Mucosa of gallbladder (tissue), 1 donor: ENCODE results near the gene PRMT9. TPM values are rescaled to one million over a fixed set of nuclear protein-coding genes. Genes with fewer than 3 reads are reported as not detected.

Experiments
- DNase-seq: peaks from one replicate; pipeline ENCODE4 v3.0.0-alpha.2; 2020; ENCODE audit warnings: low spot score
- total RNA-seq: library from RNA; stranded (reverse); gene quantifications from one replicate; pipeline ENCODE4 v1.2.1, GENCODE V29; 2021
- donor health status: DM: no; HTN: no; CAD: no.

PRMT9 gene
- total RNA-seq, 1 donor from 2014 or later, result 7.8 TPM

DNA sequence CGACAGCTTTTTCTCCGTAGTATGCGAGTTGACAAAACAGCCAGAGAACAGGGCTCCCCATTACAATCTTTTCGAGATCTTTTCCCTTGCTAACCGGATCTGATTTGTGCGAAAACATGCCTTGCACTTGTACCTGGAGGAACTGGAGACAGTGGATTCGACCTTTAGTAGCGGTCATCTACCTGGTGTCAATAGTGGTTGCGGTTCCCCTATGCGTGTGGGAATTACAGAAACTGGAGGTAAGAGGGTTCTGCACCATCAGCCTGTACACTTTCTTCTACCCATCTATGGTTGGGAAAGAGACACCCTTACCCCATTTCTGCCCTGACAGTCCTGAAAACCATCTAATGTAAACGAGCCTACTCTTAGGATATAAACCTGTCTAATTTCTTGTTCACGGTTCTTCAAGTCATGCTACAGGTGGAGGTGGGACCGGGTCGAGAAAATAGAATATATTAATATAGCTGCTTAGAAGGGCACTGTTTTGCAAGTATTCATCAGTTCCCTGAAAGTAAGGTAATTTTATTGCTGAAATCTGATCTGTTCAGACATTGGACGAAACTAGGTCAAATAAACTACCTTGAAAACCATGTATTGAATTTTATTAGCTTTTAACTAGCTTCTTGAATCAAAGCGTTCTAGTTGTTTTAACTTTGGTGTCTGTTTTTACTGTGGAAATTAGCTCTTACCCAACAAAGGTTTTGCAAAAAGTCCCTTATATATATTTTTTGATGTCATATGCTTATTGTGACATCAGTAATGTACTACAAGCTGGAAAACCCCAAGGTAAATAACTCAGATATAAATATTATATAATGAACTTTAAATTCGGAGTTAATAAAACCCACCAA is 65.9 kb downstream of the PRMT9 start:
- no peak for DNase-seq

DNA sequence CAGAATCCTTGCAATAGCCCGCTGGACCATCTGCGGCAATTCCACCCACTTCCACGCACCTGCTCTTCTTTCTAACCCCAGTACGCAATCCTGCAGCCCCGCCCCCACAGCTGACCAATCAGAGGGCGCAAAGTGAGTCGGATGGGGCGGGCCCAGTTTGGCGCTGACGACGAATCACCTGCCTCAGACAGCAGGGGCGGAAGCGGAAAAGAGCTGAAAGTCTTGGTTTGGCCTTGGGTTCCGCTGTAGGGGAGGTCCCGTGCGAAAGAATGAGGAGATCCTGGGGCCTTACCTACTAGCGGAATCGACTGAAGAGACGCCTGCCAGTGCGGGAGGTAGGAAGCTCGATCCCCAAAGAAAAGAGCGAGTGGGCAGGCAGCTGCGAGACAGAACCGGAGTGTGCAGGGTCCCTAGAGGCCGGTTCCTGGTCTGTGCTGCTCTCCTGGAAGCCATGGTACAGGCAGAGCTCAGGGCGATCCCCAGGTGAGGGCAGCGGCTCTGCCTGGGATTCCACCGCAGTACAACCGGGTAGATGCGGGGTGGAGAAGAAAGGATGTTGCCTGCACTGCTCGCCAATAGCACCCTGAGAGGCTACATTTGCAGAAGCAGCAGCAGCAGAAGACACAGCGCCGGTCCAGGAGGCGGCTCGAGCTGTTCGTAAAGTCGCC is 66.7 kb downstream of the PRMT9 start, which contains the start of gene TMEM184C:
Gene TMEM184C, plus strand, starts transcription at position 225 of the 668 bp plus-strand sequence. CDS start 560 bp downstream, outside the sequence.
- DNase-seq, result peak; percentile 98

DNA sequence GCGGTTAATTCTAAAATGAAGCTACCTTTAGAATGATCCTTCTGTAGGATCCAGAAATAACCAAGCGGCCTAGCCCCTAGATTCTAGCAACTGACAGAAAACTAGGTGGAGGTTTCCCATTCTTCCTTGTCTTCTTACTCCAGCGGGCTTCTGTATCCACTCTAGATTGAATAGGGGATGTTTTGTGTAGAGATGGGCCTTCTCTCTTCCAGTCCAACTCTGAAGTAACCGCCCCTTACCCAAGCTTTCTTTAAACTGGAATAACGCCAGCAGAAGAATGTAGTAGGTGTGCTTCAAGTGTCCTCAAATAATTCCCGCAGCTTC is 67.2 kb downstream of the PRMT9 start:
- DNase-seq, result no peak

DNA sequence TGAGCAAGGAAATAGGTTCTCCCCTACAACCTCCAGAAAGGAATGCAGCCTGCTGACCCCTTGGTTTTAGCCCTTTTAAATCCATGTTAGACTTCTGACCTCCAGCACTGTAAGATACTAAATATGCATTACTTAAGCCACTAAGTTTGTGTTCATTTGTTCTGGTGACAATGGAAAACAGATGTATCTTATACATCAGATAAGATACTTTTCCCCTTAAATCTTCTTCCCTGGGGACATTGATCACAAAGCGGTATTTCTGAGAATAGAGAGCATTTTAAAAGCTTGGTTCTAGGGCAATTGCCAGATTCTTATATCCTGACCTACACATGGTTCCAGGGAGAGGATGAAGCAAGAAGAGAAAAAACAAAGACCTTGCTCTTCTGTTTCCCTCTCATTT is 73.3 kb downstream of the PRMT9 start:
- DNase-seq, result no peak

DNA sequence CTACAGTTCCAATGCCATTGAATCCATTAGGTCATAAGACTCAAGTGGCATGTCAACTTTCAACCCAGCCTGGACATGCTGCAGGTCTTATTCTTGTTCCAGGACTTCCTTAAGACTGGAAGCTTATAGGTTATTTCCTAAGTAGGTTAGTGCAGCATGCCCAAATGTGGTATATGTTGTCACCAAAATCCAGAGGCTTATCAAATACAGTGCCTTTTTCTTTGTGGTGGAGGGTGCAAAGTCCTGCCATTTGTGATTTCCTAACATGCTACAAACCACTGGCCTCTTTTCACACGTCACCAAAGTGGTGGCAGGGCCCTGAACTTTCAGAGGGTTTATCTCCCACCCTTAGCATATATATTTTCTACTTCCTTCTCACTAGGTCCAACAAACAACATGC is 76.5 kb downstream of the PRMT9 start:
- no peak for DNase-seq

DNA sequence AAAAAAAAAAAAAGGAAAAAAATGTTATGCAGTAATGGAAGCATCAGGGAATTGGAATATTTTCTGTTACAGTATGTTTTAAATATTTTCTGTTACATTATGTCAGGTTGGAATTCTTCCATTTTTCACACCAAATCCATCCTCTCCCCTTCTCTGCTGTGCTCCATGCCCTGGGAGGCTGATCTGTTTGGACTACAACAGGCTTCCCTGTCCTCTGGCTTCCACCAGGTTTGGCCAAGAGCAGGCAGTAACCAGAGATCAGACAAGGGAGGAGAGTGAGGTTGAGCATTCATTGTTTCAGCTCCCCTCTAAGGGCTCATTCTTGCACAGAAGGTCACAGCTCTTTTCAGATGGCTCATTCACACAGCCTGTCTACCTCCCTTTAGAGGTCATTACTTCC is 78.5 kb downstream of the PRMT9 start:
- no peak for DNase-seq

DNA sequence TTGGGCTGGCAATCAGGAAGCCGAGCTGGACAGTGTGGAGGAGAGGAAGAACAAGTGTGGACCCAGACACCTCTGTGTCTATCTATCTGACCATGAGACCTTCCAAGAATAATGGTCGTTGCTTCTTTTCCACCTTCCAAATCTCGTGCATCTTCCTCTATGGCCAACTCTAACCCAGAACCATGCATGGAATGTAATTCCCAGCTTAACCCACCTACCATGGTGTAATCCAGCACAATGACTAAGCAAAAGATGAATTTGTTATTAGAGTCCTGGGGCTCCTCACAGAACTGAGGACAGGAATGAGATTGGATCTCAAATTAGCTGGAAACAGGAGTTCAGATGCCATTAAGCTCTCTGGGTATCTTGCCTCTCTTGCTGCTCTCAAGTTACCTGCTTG is 84.2 kb downstream of the PRMT9 start:
- DNase-seq, result no peak

DNA sequence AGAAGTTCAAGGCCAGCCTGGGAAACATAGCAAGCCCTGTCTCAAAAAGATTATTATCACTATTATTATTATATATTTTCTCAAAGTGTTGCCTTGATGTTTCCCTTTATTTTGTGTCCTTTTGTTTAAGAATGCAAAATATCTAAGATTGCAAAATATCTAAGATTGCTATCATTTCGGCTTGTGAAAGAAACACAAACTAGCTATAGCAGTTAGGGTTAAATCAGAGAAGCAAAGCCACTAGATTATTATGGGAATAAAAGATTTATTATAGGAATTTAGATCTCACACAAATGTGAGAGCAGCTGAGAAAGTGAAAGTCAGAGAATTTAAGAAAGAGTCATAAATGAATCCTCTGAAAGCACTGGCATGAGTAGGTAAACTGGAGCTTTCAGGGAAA is 84.8 kb downstream of the PRMT9 start:
- DNase-seq, result no peak

DNA sequence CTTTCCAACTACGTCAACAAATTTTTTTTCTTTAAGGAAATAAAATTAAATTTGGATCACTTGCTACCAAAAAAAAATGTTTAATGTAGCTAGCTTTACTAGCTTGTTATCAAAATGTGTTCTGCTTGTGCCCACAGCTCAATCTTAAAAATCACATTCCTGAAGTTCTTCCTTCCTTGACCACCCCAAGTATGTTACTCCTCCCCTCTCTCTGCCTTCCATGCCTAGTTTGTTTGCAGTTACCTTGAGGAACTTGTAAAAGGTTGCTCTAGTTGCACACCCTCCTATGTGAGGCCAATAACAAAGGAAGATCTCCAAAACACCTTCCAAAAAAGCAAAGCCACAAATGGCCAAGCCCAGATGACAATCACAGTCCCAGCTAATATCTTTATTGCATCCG is 86.4 kb downstream of the PRMT9 start:
- DNase-seq, result no peak

DNA sequence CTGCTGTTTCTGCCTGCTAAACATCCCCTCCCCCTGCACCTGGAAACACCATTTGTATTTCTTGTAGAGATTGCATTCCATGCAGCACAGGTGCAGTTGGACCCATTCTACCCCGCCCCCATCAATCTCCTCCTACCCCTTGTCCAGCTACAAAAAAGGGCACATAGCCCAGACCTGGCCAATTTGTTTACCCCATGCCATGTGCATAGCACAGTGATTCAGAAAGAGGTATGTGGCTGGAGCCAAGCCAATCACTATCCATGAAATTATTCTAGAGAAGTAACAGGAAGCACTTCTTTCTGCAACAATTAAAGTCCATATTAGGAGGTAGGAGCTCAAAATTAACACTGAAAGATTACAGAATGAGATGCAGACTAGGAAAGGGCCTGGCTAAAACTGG is 87.0 kb downstream of the PRMT9 start:
- peak; percentile 53 for DNase-seq

DNA sequence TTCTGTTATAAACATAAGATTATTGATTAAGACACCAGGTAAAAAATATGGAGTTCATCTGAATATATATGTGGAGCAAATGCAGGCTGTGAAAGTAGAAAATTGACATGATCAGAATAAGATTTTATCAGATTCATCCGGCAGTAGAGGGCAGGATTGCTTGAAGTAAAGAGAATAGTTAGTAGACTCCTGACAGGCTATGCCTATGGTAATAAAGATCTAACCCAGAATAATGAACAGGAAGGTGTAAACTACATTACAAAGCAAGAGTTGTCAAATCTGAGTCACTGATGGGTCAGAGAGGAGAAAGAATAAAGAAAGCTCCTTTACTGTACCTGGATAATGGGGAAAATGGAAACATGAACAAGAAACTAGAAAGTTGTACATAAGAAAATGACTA is 87.6 kb downstream of the PRMT9 start:
- DNase-seq, result no peak

DNA sequence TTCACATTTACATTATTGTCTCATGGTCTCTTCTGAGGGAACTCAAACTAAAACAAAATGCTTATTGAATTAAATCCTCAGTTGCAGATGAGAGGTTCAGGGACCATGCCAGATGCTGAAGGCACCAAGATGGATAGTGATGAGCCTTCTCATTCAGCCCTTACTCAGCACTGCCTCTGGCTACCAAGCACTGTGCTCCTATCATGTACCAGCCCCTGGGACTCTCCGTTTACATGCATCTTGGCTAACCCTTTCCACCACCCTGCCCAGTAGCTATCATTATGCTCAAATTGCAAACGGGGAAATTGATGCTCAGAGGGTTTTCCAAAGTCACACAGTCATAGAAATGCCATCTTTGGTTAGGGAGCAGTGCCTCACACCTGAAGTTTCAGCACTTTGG is 89.4 kb downstream of the PRMT9 start:
- DNase-seq, result no peak

DNA sequence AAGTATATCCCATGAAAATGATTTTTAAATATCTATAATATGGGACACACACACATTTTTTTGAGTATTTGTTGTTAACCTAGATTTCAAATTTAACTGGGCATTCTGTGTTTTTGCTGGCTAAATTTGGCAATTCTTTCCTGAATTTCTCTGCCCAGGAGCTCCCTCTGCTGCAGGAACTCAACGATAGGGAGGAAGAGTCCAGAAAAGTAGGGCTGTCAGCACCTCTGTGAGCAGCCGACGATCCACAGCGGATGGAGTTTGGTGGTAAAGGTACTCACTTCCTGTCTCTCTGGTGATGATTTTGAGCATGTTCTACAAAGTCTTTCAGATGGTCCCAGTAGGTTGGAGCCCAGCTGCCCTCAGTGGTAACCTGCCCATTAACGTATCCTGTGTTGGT is 89.9 kb downstream of the PRMT9 start:
- no peak for DNase-seq

DNA sequence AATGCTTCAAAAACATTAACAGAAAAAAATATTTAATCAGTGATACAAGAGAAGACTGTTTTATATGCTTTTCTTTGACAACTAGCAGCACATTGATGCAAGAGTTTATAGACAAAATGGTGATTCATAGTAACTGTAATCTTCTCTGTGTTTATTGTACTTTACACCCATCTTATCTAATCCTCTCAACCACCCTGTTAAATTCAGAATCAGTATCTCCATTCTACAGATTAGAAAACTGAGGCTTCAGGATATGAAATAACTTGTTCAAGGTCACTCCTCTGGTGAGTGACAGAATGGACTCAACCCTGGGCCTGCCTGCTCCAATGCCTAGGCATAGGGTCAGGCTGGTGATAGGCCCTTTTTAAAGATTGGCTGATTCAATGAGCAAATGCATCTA is 92.9 kb downstream of the PRMT9 start:
- no peak for DNase-seq

DNA sequence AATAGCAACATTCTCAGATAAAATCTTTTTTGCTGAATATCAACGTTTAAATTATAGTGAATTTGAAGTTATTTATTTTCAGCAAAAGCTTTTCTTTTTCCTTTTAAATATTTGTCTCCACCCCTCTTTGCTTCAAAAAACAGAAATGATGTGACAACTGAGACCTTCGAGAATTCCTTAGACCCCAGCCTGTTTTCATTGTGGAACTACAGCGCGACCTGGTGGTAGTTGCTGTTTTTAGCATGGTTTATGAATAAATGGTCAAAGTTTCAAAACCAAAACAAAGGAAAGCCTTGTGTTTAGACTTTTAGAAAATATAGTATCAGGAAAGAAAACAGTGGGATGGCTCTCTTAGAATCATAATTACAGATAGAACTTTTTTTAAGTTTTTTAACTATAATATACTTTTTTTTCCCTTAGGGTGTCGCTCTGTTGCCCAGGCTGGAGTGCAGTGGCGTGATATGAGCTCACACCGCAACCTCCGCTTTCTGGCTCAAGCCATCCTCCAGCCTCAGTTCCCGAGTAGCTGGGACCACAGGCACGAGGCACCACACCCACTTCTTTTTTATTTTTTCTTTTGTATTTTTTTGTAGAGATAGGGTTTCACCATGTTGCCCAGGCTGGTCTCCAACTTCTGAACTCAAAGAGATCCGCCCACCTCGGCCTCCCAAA is 93.6 kb downstream of the PRMT9 start:
- peak; percentile 53 for DNase-seq

DNA sequence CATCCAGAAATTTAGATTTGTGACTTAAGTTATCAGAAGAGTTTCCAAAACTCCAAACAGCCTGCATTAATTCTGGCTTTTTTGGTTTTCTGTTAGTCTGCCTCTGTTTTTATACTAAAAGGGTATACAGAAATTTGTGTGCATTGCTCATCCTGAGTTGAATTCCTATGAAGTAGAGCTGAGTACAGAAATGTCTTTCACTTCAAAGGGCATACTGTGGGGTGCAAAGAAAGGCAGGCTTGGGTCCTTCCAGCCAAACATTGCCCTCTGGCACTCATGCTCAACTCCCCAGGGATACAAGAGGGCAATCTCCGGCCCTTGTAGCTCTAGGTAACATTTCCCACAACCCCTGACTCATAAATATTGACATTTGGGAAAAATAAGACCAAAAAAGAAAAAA is 94.4 kb downstream of the PRMT9 start:
- no peak for DNase-seq

Other genes starting within 250 kb of the PRMT9 start
- gene EDNRA, start 203.1 kb downstream of the PRMT9 start, total RNA-seq, result 9.7 TPM
- gene TMEM184C, start 66.8 kb downstream of the PRMT9 start, total RNA-seq, result 45.5 TPM
- 52.2 TPM for gene ARHGAP10, start 47.9 kb upstream of the PRMT9 start, total RNA-seq